ENCODE measurements around the gene CDC20. TPM values are rescaled to one million over a fixed set of nuclear protein-coding genes. Genes with fewer than 3 reads are reported as not detected.
A peak's percentile ranks its signal among the peaks of the same experiment; 100 is the strongest.

CDC20 gene
- 123 and 204 TPM in 2 replicates for total RNA-seq (2022)
- percentile 76 among the genes with signal in this experiment for Bru-seq, nascent RNA
- percentile 88 among the genes with signal in this experiment for BruChase-seq, experiment 1, labeled RNA remaining after a 6-hour chase
- BruChase-seq, experiment 2, labeled RNA remaining after a 2-hour chase = percentile 78 among the genes with signal in this experiment
- long read RNA-seq, transcript CDC20-202 (10 exons, 1,777 nt) = minor isoform, 135 of 909 reads
- long read RNA-seq, transcript CDC20-201 (11 exons, 1,675 nt) = major isoform, 671 of 909 reads
- long read RNA-seq, partial matches to known transcripts = 15 of 909 reads
- long read RNA-seq, other reads (novel, unspliced or antisense) = 85 of 909 reads

DNA sequence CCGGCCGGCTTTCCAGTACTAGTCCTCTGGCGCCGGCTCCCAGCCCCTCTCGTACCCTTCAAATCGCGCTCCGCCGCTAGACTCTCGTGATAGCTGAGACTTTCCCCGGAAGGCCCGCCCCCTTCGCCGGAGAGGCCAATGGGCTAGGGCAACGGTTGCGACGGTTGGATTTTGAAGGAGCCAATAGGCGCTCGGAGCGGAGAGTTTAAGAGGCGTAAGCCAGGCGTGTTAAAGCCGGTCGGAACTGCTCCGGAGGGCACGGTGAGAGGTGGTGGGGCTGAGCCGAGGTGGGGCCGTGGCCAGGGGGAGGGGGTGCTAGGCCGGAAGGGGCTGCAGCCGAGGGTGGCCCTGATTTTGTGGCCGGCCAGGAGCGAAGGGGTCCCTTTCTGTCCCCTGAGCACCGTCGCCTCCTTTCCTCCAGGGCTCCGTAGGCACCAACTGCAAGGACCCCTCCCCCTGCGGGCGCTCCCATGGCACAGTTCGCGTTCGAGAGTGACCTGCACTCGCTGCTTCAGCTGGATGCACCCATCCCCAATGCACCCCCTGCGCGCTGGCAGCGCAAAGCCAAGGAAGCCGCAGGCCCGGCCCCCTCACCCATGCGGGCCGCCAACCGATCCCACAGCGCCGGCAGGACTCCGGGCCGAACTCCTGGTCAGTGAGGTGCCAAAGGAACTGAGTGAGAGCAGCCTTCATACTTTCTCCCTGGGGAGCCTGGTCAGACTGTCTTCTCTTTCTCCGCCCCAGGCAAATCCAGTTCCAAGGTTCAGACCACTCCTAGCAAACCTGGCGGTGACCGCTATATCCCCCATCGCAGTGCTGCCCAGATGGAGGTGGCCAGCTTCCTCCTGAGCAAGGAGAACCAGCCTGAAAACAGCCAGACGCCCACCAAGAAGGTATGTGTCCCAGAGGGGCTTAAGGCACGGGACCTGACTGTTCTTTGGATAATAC lies at the start of gene CDC20:
TSS of gene CDC20 (plus strand) at position 236 of the 948 bp plus-strand sequence. CDS start at position 471, 235 bp downstream.
- H3K4me1 Mint-ChIP-seq (ENCODE audit: insufficient read depth, unreplicated experiment) = peaks cover 31% of the 10 kb centered on the region
- CTCF ChIA-PET = interaction anchor here (0.9 to 2.3 kb wide), 5 partner anchors 7 to 132 kb away, joined by 3 to 8 read pairs (median 5); partner anchors contain the start of gene C1orf210
- TSS peak; percentile 69 for BruUV-seq (replicated peaks)
- peak within 1 kb of the TSS; percentile 84 for H3K4me3 Mint-ChIP-seq (ENCODE audit: unreplicated experiment)
- intact Hi-C loops (cut with micrococcal nuclease) = loop anchor here (1.0 kb wide), 1 partner anchor 121 kb away; no protein-coding TSS in a partner anchor
- POLR2A ChIA-PET = interaction anchor here (0.5 to 2.7 kb wide), 17 partner anchors 9 to 556 kb away, joined by 3 to 41 read pairs (median 5); partner anchors contain the start of genes C1orf210, ELOVL1, MED8 and SZT2
- DNase-seq (ENCODE audit: unreplicated experiment) = peak; percentile 99
- peaks cover 27% of the 10 kb centered on the region for H3K36me3 Mint-ChIP-seq (ENCODE audit: insufficient read depth, unreplicated experiment)
- TF ChIP-seq, protein P1, sequence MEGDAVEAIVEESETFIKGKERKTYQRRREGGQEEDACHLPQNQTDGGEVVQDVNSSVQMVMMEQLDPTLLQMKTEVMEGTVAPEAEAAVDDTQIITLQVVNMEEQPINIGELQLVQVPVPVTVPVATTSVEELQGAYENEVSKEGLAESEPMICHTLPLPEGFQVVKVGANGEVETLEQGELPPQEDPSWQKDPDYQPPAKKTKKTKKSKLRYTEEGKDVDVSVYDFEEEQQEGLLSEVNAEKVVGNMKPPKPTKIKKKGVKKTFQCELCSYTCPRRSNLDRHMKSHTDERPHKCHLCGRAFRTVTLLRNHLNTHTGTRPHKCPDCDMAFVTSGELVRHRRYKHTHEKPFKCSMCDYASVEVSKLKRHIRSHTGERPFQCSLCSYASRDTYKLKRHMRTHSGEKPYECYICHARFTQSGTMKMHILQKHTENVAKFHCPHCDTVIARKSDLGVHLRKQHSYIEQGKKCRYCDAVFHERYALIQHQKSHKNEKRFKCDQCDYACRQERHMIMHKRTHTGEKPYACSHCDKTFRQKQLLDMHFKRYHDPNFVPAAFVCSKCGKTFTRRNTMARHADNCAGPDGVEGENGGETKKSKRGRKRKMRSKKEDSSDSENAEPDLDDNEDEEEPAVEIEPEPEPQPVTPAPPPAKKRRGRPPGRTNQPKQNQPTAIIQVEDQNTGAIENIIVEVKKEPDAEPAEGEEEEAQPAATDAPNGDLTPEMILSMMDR (IDR thresholded peaks at IDR 0.05; ENCODE audit: unreplicated experiment) = no peak
- H3K9me3 Mint-ChIP-seq (ENCODE audit: unreplicated experiment) = no peaks in the 10 kb centered on the region
- H3K27me3 Mint-ChIP-seq (ENCODE audit: insufficient read depth, unreplicated experiment) = no peaks in the 10 kb centered on the region
- peak within 1 kb of the TSS; percentile 70 for H3K27ac Mint-ChIP-seq (ENCODE audit: low read depth, unreplicated experiment)

DNA sequence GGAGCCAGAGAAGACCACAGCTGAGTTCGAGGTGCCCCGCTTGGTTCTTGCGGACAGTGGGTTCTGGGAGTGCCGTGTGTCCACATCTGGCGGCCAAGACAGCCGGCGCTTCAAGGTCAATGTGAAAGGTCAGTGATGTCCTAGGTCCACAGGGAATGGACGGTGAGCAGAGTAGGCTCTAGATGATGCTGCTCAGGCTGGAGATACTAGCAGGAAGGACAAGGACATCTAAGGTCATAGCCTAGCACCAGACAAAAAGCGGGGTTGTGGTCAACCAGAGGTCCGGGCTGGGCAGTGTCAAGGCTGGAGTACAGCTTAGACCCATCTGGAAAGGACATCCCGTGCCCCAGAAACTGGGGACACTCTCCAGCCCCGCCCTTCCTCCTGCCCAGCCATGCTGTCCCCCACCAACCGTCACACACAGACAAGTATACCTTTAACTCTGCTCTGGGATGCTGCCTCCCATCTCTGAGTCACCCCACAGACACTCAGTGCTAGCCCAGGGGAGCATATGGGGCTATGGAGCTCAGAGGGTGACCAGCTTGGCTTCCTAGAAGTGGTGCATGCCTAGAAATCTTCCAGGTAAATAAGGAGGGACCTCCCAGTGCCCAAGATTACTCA lies 49.3 kb upstream of the CDC20 start:
- Mint-ChIP-seq H3K9me3 (ENCODE audit: unreplicated experiment) (no peaks in the 10 kb centered on the region), H3K4me1 (ENCODE audit: insufficient read depth, unreplicated experiment) (peaks cover 6% of the 10 kb centered on the region), H3K4me3 (ENCODE audit: unreplicated experiment) (no peak overlapping the region), H3K27ac (ENCODE audit: low read depth, unreplicated experiment) (no peak overlapping the region), H3K36me3 (ENCODE audit: insufficient read depth, unreplicated experiment) (no peaks in the 10 kb centered on the region), H3K27me3 (ENCODE audit: insufficient read depth, unreplicated experiment) (peaks cover 13% of the 10 kb centered on the region)
- TF ChIP-seq, protein P1 (IDR thresholded peaks at IDR 0.05; ENCODE audit: unreplicated experiment) = no peak
- no peak for DNase-seq (ENCODE audit: unreplicated experiment)
- ChIA-PET POLR2A (interaction anchor here (0.6 kb wide), 1 partner anchor 579 kb away, joined by 3 read pairs; no protein-coding TSS in a partner anchor), CTCF (no interaction called here)
- intact Hi-C loops (cut with micrococcal nuclease) = no loop called here
- no TSS peak for BruUV-seq (replicated peaks)

DNA sequence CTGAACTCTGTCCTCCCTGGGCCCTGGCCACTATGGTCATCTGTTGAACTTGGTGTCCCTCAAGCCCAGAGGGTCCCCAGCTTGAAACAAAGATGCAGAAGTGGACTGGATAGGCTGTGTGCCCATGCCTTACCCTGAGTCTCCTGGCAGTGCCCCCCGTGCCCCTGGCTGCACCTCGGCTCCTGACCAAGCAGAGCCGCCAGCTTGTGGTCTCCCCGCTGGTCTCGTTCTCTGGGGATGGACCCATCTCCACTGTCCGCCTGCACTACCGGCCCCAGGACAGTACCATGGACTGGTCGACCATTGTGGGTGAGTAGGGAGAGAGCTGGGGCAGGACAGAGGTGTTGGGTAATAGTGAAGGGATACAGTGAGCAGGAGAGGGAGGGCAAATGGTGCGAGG lies 47.3 kb upstream of the CDC20 start:
- Mint-ChIP-seq H3K27me3 (ENCODE audit: insufficient read depth, unreplicated experiment) (peaks cover 2% of the 10 kb centered on the region), H3K4me3 (ENCODE audit: unreplicated experiment) (no peak overlapping the region), H3K9me3 (ENCODE audit: unreplicated experiment) (no peaks in the 10 kb centered on the region), H3K27ac (ENCODE audit: low read depth, unreplicated experiment) (no peak overlapping the region), H3K4me1 (ENCODE audit: insufficient read depth, unreplicated experiment) (no peaks in the 10 kb centered on the region), H3K36me3 (ENCODE audit: insufficient read depth, unreplicated experiment) (no peaks in the 10 kb centered on the region)
- ChIA-PET CTCF (interaction anchor here (1.1 kb wide), 1 partner anchor 26 kb away, joined by 3 read pairs; the partner anchor contains the start of gene C1orf210), POLR2A (interaction anchor here (0.8 kb wide), 1 partner anchor 9 kb away, joined by 3 read pairs; no protein-coding TSS in a partner anchor)
- no peak for DNase-seq (ENCODE audit: unreplicated experiment)
- intact Hi-C loops (cut with micrococcal nuclease) = no loop called here
- no TSS peak for BruUV-seq (replicated peaks)
- TF ChIP-seq, protein P1 (IDR thresholded peaks at IDR 0.05; ENCODE audit: unreplicated experiment) = no peak

All from MCF 10A (cell line).